GM10847 (cell line): ENCODE data around the gene TRAF2.

ENCODE experiments used
- POLR2A ChIP-seq: IDR thresholded peaks from 2 replicates; pipeline ENCODE4 v1.6.1; 2011; ENCODE audit not compliant: insufficient read length; ENCODE audit errors: extremely low read depth

Gene TRAF2

DNA sequence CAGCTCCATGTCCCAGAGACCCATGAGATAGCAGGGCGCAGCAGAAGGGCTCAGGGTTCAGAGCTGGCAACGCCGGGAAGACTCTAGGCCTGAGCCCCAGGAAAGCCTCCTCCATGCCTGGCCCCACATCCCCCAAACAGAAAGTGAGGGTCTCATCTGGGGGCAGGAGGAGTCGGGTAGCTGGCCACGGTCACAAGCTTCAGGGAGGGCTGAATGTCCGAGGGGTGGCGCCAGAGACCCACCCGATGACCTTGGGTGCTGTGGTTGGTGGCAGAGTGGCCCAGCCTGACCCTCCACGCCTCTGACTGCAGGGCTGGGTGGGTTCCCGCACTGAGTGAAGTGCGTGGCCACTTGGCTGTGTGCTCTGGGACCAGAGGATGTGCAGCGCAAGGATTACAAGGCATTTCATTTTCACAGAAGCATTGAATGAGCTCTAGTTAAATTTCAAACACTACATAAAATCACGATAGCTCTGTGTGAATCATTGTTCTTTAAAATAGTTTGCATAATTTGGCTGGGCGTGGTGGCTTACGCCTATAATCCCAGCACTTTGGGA, 61.7 kb downstream of the TRAF2 start:
- no peak for TF ChIP-seq POLR2A

DNA sequence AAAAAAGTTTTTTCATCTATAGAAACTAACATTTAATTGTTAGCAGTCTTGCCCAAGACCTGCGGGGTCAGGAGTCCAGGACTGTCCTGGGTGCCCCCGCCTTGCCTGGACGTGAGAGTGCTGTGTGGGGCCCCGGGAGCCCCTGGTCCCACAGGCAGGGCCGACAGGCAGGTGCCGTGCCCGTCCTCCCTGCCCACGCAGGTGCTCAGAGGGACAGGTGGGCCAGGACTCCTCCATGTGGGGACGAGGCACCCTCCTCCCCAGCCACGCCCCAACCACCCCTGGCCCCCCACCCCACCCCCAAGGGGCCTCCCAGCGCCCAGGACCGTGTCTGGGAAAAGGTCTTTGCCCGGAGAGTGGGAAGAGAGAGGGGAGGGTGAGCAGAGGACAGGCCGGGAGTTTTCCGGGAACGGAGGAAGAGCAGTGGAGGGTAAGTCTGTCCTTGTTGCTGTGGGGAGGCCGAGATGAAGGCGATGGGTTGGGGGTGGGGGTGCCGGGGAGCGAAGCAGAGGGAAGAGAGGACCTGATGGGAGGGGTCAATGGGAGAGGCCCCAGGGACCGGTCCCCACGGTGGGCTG, 63.0 kb downstream of the TRAF2 start:
- TF ChIP-seq POLR2A = no peak

DNA sequence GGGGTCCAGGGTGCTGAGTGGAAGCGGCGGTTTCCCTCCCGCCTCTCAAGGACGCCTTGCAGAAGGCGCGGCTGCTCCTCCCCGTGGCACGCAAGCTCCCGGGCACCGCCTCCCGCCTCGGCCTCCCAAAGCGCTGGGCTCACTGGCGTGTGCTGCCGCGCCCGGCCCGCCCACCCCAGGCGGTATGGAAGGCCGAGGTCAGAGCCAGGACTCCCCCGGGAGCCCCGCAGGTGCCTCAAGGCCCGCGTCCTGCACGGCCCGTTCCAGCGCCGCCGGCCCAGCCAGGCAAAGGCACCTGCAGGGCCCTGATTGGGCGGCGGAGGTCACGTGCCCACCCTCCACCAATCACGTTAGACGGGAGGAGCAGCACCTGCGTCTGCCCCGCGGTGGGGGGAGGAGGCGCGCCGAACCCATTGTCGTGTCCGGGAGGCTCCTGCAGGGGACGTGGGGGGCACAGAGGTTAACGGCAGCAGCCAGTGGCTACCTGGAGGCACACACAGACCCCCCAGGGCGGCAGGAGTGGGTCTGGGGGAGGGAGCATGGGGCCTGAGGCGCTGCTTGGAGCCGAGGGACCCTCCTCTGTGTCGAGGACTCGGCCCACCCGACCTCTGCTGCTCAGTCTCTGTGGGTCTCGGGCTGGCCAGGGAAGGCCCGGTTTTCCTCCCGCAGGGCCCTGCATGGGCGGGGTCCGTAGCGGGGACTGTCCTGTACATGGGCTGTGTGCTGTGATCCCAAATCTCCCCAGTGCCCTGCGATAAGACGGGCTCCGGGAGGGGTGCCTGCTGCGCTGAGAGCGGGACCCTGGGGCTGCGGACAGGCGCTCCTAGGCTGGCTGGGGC, 63.7 kb downstream of the TRAF2 start:
- TF ChIP-seq POLR2A = peak; percentile 75

GRCh38 chr9:136950656-136951276, 64.5 kb downstream of the TRAF2 start:
- no peak for TF ChIP-seq POLR2A

DNA sequence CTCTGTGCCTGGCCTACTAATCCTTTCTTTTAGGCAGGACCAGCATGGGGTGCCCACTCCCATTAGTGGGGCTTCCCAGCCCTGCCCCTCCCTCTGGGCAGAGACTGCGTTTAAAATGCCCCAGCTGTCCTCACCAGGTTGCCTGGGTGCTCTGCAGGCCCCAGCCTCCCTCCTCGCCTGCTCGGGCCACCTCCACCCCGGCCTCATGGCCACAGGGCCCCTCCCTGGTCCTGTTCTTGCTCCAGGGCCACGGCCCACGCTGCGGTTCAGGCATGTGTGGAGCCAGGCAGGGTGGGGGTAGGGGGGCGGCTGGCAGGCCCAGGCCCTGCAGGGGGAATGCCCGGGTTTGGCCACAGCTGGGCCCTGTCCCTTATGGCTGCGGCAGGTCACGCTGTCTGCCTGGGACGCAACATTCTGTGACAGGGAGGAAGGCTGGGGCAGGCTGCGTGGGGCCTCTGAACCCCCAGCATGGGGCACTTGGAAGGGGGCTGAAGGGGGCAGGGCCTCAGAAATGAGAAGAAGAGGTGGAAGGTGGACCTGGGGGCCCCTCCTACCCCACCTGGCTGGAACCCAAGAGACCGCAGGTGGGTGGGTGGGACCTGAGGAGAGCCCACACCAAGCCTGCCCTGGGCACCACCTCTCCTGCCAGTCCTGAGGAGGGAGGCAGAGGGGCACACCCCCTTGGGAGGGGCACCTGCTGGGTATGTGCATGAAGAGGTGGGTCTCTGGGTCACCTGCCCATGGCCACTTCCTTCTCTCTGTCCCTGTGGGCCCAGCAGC, 65.4 kb downstream of the TRAF2 start, which contains the start of gene LCN12:
Gene LCN12 (plus strand): TSS at position 733 of the 780 bp plus-strand sequence. CDS start 55 bp downstream, outside the sequence.
- TF ChIP-seq POLR2A = no peak

DNA sequence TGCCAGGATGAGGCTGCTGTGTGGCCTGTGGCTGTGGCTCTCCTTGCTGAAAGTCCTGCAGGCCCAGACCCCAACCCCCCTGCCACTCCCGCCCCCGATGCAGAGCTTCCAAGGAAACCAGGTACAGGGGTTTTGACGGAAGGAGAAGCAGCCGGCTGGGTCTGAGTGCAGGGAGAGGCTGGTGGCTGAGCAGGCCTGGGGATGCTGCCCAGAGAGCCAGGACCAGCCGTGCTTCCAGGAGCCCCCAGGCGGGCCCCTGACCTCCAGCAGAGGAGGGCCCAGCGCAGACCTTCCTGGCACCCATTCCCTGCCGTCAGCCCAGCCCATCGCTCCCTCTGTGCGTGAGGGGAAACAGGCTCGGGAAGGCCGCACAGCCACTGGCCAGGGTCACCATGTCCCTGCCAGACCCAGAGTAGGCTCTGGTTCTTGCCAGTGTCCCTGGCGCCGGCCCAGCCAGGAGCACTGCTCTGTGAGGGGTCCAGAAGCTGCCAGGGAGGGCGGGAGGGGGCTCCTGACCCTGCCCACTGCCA, 66.1 kb downstream of the TRAF2 start:
- TF ChIP-seq POLR2A = no peak

GRCh38 chr9:136952876-136953770, 66.8 kb downstream of the TRAF2 start:
- no peak for TF ChIP-seq POLR2A

DNA sequence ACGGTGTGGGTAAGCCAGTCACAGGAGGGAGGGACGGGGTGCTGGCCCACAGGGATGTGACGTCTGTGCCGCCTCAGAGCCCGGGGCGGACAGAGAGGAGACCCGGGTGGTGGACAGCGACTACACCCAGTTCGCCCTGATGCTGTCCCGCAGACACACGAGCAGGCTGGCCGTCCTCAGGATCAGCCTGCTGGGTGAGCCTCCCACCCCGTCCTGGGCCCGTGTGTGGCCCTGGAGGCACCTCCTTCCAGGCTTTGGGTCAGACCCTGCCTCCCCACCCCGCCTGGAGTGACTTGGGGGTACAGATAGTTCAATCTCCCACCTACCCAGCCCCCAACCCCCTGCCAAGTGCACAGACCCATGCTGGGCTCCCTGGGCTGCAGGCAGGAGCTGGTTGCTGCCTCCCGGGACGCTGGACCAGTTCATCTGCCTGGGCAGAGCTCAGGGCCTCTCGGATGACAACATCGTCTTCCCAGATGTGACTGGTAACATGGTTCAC, 67.5 kb downstream of the TRAF2 start:
- no peak for TF ChIP-seq POLR2A

DNA sequence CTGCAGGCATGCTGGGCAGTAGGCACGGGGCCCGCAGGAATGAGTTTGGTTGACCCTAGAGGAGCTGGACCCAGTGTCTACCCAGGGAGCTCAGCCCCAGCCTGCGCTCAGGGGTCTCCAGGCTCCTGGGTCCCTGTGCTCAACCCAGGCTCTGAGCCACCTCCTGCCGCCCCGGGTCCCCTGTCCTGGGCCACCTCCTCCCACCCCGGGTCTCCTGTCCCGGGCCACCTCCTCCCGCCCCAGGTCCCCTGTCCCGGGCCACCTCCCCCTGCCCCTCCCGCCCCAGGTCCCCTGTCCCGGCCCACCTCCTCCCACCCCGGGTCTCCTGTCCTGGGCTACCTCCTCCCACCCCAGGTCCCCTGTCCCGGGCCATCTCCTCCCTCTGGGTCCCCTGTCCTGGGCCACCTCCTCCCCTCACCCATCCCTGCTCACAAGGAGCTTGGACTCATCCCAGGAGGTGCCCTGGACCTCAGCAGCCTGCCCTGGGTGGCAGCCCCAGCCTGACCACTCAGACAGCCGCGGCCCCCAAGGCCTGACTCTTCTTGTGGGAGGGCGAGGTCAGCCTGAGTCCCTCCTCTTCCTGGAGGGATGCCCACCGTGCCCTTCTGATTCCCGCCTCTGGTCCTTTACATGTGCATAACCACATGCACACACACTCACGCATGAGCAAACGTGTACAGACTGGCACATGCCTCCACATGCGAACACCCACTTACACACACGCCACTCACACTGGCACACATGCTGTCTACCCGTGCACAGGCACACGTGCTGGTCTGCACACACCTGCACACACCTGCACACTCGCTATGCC, 68.2 kb downstream of the TRAF2 start:
- TF ChIP-seq POLR2A = no peak

DNA sequence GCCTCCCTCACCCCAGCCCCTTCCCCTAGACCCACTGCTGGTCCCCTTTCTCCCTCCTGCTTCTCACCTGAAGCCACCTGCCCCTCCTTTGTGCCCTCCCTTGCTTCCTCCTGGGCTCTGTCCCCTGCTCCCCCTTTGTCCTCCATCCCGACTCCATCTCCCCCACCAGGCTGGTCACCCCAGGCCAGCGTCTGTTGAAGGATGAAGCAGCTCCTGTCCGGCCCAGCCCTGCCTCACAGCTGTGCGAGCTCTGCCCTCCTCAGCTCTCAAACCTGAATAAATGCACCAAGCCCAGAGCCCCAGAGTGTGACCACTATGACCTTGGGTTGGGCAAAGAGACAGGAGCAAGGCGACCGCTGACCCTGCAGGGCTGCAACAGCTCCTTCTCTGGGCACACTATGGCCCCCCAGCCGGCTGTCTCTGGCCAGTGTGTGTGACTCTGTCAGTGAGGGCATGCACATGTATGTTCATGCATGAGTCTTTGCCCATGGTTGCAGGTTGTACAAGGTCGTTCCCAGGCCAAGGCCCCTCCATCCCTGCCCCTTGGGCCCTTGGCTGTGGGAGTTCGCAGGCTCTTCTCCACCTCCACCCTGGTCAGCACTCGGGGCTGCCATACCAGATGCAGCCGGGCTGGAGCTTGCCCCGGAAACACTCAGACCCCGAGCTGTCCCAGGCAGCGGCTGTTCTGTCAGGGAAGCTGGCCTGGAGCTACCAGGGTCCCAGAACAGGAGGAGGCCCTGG, 69.1 kb downstream of the TRAF2 start:
- TF ChIP-seq POLR2A = no peak

- no peak for TF ChIP-seq POLR2A
These were observed 69.6 kb downstream of the TRAF2 start for GRCh38 chr9:136955943-136956335.

DNA sequence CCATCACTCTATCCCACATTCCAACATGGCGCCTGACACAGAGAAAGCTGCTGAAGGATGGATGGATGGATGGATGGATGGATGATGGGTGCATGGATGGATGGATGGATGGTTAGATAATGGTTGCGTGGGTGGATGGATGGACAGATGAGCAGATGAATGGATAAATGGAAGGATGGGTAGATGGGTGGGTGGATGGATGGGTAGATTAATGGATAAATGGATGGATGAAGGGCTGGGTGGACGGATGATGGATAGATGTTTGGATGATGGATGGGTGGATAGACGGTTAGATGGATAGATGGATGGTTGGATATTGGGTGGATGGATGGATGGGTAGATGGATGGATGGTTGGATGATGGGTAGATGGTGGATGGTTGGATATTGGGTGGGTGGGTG, 70.3 kb downstream of the TRAF2 start:
- no peak for TF ChIP-seq POLR2A
